HS-5 (cell line): Measurements from ENCODE around the gene DDOST.
"Not testable (repeated sequence)": the region's sequence is repeated elsewhere in the genome, so short reads cannot be mapped to it uniquely, and the experiment has no call there.

Source experiments
- DNase-seq: peaks from one replicate; pipeline ENCODE4 v3.0.0-alpha.2; 2012; ENCODE audit warnings: low read depth

Gene DDOST

DNA sequence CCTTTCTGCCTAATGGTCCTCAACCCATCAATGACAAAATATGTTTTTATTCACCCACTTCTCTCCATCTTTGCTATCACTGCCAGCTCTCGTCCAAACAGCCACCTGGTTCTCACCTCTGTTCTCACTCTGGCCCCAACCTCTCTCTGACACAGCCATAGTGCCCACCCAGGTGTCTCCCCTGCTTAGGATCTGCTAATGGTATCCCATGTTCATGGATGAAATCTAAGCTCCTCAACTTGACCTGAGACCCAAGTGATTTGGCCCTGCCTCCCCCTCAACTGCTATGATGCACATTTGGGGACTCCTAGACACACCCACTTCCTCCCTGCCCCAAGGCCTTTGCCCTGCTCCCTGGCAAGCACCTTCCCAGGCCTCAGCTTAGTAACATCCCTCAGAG is 30.7 kb upstream of the DDOST start:
- no peak for DNase-seq

DNA sequence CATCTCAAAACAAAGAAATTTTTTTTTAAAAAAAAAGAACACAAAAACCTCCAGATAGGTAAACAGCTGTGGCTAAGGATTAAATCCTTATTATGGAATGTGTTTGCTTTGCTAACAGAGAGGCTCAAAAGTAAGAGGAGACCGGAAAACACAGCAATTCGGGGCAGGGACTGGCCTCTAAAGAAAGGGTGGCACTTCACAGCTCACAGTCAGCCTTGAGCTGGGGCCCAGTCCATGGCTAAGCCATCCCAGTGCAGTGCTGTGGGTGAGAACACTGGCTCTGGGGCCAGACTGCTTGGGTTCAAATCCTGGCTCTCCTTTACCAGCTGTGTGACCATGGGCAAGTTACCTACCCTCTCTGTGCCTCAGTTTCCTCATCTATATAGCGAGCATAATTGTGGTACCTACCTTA is 28.5 kb upstream of the DDOST start:
- DNase-seq = no peak

DNA sequence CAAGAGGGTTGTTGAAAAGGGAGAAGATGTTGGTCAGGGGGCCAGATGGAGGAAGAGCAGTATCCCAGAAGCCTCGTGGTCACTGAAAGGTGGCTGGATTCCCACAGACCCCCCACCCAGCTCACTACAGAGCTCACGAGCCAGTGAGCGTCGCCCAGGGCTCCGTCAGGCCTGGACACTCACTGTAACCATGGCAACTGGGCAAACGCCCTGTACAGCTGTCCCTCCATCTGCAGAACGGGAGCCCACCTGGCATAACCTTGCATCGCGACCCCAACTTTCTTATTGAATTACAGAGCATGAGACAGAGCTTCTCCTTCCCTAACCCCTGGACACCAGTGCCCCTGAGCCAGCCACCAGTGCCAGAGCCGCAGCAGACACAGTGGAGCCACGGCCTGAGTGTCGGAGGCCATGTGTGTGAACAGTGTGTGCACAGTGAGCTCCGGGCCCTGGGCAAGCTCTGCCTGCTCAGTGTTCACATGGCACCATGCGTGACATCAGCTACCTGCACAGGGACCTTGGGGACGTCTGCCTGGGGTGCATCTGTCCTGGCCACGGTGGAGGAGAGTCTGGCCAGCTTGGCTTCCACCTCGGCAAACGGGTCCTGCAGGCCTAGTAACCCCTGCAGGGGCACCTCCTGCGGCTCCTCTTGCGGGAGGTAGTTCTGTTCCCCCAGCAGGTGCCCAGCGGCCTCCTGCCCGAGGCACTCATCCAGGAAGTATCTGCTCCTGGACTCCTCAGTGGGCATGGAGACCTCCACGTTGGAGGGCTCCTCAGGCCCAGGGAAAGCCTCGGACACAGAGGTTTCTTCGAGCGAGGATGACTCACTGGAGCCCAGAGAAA is 25.9 kb upstream of the DDOST start:
- no peak for DNase-seq

DNA sequence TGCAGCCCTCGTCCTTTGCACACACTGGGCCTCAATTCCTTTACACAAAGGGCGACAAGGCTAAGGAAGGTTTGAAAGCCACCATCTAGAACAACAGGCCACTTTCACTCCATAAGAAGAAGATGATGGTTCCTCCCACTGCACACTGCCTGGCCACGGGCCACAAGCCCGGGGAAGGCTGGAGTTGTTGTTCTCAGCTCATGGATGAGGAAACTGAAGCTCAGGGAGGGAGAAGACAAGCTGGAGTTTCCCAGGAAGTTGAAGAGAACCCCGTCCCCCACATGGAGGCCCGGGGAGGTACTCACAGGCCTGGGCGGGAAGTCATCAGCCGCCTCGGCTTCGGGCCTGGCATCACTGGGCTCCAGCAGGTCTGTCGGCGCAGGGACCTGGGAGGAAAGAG is 24.6 kb upstream of the DDOST start:
- DNase-seq = no peak

DNA sequence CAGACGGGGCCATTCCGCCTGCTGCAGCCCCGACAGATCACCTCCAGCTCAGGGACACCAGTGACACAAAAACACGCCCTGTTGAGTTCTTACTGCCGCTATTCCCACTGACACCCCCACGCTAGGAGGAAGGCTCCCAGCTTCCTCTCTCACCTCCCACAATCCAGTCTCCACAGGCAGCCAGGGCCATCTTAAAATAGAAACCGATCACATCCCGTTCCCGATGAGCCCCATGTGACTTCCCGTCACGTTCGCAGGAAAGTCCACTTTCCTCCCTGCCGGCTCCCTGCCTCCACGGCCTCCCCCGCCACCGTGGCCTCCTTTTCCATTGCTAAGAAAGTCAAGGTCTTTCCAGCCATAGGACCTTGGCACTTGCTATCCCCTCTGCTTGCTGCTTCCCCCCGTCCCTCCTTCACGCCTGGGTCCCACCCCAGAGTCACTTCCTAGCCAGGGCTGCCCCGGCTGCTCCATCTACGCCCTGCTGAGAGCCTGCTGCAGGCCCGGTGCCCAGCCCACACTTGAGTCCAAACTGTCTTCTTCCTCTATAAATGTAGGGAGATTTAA is 24.0 kb upstream of the DDOST start:
- no peak for DNase-seq

DNA sequence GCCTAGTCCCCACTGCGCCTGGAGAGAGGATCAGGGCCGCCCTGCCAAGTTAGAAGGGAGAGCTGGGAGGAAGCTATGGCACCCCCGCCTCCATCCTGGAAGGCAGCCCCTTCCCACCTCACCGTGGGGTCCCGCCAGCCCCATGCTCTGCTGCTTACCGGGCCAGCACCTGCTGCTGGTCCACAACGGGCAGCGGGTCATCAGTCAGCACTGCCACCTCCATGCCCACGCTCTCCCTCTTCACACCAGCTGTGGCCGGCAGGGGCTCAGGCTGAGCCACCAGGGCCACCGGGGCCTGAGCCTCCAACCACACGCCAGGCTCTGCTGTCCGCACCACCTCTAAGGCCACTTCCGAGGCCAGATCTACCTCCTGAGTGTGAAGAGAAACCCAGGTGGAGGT is 23.5 kb upstream of the DDOST start:
- no peak for DNase-seq

DNA sequence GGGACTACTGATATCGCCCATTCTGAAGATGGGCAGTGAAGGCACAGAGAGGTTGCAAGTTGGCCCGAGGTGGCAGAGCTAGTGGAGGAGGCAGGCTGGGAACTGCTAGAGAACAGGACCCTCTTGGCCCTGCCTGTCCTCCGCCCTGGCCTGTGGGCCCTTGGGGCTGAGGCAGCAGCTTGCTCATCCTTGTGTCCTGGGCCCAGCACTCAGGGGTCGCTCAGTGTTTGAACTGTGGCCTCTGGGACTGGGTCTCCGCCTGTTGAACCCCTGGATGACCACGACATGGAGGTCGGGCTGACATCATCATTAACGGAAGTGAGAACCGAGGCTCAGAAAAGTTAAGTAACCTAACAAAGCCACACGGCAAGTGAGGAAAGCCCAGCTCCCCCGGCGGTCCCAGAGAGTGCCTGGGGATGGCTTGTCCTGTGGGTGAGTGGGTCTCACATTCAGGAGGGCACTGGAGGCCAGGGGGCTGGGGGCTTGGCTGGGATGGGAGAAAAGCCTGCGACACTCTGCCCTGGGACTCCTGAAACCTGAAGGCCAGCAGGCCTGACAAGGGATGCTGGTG is 23.0 kb upstream of the DDOST start:
- DNase-seq = no peak

DNA sequence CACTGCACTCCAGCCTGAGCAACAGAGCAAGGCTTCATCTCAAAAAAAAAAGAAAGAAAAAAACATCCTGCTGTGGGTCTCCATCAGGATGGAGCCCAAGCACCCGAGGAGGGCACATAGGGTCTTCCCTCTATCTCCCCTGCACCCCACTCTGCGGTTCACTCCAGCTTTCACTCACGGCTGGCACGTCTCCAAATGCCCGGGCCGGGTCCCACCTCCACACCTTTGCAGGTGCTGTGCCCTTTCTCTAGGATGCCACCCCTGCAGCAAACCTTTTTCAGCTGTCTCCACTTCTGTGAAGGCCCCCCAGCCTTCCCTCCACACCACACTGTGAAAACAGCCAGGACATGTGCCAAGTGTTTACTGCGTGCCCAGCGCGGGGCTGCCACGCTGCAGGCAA is 22.4 kb upstream of the DDOST start:
- no peak for DNase-seq

DNA sequence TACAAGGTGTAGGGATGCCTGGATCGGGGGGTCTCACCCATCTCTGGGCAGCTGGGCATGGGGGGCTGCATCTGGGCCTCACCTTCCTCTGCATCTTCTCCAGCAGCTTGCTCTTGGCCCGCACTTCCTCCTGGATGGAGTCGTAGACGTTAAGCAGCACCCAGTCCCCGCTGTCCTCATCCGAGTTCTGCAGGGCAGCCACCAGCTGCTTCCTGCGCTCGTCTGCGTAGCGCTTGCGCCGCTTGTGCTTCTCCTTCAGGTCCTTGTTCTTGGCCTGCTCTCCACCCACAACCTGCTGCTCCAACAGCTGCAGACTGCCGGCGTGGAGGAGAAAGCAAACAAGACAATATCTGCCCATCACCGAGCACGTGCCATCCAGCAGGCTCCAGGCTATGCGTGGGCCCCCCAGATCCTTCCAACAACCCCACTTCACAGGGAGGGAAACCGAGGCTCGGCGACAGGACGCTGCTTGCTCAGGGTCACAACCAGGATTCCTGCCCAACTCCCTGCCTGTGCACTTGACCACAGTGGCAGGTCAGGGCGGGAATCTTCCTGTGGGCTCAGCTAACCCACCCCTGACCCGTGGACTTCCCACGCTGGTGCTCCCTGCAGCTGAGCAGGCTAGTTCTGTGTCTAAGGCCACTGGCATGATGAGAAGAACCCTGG is 21.5 kb upstream of the DDOST start:
- DNase-seq = no peak

DNA sequence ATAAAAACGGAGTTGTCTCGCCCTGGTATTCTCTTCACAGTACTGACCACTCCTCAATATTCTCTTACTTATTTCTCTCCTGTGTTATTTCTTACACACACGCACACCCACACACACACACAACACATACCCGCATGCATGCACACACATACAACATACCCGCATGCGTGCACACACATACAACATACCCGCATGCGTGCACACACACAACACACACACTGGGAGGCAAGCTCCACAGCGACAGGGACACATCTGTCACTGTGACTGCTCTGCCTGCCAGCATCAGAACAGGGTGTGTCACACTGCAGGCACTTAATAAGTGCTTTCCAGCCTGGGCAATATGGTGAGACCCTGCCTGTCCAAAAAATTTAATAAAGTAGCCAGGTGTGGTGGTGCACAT is 20.8 kb upstream of the DDOST start:
- no peak for DNase-seq

DNA sequence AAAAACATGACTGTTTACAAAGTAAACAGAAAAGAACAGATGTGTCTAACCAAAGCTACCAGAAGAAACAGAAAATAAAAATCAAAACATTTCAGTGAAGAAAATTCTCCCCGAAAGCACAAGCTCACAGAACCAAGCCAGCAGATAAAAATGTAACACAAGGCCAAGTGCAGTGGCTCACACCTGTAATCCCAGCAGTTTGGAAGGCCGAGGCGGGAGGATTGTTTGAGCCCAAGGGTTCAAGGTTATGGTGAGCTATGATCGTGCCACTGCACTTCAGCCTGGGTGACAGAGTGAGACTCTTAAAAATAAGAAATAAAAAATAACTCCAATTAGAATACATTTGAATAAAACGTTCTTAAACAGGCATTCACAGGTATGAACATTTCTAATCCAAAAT is 19.1 kb upstream of the DDOST start:
- no peak for DNase-seq

DNA sequence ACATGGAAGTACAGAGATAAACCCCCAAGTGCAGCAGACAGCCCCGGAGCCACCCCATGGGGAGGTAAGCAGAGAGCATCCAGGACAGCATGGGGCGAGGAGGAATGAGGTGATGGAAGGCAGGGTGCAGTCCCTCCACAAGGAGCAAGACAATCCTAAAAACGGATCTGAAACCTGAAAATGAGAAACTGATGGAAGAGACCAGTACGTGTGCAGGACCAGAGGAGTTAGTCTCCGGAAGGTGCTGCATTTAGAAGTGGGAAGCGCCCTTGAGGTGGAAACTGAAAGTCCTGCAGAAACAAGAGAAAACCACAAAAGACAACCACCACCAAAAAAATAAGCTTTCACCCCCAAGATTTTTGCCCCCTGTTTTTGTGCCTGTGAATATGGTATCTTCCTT is 17.4 kb upstream of the DDOST start:
- DNase-seq = no peak

DNA sequence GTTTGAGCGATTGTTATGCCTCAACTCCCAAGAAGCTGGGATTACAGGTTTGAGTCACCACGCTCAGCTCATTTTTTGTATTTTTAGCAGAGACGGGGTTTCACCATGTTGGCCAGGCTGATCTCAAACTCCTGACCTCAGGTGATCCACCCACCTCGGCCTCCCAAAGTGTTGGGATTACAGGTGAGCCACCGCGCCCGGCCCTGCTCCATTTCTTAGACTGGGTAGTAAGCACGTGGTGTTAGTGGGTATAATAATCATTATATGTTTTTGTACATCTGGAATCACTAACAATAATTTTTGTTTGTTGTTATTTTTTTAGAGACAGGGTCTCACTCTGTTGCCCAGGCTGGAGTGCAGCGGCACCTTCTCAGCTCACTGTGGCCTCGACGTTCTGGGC is 12.5 kb upstream of the DDOST start:
- DNase-seq = not testable (repeated sequence)

DNA sequence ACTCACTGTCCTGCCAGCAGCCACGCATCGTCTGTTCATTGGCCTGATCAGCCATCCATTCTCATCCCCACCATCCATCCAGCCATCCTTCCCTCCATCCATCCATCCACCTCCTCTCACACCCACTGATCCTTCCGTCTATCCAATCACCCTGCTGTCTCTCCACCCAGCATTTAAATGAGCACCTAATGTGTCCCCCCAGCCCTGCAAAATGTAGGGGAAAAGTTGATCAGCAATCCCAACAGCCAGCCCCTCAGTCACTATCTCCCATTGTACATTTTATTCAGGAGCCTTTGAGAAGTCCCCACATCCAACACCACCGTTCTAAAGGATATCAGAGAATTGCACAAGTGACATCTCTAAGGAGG is 11.1 kb upstream of the DDOST start:
- no peak for DNase-seq

DNA sequence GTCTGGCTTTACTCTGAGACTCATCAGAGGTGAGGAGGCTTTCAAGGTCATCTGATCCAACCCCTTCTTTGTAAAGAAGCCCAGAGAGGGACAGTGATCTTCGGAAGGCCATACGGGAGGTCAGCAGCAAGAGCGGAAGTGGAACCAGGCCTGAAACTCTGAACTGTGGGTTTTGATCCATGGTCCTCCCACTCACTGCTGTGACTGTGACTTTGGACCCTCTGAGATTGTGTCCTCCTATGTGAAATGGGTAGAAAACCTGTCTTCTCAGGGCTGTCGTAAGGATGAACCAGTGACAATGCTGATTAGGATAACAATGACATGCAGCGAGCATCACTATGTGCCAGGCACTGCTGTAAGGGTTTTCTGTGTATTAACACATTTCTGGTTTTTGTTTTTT is 9.8 kb upstream of the DDOST start:
- DNase-seq = no peak

DNA sequence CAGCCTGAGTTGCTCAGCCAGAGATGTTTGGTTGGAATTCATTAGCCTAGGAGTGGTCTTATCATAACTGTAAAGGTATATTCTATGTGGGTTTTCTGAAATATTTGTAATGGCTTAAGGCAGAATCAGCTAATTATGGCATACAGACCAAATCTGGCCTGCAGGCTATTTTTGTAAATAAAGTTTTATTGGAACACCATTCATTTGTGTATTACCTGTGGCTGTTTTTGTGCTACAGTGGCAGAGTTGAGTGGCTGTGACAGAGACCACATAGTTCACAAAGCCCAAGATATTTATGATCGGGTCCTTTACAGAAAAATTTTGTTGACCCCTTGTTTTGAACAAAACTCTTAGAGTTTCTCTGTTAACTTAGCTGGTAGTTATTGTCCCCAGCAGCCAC is 7.4 kb upstream of the DDOST start:
- no peak for DNase-seq

DNA sequence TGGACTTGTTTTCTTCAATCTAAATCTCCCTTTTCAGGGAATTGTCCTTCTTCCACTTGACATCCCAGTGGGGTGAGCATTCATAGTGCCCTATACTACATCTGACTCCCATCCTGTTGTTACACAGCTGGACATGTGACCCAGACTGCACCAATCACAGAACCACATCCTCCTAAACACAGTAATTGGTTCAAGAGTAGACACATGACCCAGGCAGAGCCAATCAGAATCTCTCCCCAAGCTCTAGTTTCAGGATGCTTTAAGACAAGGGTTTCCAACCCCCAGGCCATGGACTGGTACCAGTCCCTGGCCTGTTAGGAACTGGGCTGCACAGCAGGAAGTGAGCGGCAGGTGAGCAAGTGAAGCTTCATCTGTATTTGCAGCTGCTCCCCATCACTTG is 5.6 kb upstream of the DDOST start:
- peak; percentile 6 for DNase-seq

DNA sequence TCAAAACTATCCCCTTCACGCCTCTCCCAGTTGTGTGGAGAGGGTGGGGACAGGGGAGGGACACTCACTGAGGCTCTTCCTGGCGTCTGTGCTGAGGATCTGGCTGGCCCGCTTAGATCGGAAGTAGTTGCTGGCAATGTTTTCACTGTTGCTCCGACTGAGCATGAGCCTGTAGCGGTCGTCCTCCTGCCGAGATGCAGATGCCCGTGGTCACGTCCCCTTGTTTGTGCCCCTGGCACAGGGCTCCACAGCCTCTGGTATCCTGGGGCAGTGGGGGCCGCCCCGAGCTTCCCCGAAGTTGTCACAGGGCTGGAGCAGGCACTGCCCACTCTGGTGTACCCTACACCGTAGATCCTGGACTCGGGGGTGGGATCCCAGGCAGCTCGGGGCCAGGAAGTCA is 5.0 kb upstream of the DDOST start:
- DNase-seq = no peak

DNA sequence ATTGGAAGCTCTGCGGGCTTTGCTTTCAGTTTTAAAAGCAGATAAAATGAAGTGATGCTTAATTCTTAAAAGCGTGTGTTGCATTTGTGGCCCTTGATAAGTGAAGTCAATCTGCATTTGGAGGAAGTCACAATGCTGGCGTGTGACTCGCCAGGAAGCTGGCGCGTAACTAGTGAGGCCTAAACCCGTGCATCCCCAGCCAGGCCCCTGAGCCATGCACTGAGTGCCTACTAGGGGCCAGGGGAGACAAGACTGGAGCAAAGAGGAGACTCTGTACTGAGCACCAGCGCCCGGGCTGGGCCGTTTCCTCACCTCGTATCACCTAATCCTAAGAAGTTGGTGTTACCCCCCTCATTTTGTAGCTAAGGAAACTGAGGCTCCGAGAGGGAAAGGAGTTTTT is 4.6 kb upstream of the DDOST start:
- DNase-seq = no peak

DNA sequence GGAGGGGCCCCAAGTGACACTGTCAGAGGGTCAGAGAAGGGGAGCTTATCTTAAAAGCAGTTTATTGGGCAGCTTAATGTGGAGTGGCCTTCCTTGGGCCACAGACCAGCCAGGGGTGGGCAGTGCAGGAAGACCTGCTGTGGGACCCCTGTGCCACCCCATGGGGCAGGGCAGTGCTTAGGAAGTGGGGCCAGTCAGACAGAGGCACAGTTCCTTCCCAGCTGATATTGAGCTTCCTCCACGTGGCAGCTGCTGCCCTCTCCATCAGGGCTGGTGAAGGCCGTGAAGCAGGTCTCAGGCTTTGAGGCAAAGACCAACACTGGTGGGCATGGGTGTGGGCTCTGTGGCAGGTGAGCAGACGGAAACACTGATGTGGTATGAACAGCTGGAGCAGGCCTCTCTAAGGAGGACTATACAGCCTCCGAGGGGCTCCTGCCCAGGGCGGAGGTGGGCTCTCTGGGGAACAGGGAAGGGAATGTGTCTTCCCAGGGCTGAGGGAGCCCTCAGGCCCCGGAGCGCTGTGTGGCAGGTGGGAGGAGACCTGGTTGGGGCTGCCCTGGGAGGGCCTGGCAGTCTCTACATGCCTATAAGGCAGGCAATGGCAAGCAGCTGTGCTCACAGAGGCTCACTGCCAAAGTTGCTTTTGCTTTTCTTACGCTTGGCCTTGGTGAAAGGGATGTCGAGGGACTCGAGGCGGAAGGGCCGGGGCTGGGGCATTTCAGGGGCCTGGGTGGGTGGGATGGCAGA is 3.0 kb upstream of the DDOST start:
- DNase-seq = no peak

DNA sequence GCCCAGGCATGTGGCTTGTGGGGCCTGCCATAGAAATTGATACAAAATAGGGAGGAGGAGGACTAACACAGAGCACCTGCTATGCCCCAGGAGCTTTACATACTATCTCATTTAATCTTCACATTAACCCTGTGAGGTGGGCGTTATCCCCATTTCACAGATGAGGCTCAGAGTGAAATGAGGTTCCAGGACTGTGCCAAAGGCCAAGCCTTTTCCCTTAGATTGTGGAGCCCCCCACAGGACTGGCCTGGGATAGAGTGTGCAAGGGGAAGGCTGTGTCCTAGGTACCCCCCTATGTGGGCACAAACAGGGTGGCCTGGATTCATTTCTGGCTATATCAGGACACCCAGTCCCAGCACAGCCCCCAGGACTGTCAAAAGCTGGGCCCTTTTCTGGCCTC is 2.2 kb upstream of the DDOST start:
- no peak for DNase-seq

DNA sequence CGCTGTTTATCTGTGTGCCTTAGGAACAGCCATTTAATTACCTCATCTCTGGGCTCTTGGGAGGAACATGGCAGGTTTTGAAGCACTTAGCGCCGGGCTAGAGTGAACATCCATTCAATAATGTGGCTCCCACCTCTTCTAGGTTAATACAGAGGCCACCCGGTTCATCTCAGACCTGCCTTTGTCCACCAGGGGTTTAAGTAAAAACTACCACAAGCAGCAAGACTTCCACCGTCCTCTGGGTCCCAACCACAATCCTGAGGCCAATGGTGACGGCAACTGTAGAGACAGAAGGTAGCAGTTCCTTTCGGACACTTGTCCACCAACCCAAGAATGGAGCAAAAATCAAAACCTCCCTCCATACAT is 924 bp upstream of the DDOST start:
- DNase-seq = no peak

DNA sequence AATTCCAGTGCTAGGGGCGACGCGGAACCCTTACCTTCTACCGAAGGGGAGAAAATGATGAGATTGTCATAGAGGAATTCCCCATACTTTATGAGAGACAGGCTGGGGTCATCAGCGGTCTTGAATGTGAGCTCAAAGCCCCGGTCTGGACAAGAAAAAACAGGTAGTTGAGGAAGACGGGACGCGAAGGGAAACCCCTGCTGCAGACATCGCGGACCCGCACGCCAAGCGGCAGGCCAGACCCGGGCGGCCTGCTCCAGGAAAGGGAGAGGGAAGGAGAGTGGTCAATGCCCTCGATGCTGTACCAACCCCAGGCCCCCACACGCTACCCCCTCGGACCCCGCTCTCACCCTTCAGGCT is 342 bp downstream of the DDOST start:
- DNase-seq = no peak
